LNCaP clone FGC (cell line): Measurements from ENCODE around the gene SEMA3B.

Experiments used
- DNase-seq: peaks from one replicate; pipeline ENCODE4 v3.0.0-alpha.2; 2011; ENCODE audit warnings: low read depth
- H3K4me3 ChIP-seq: 2 replicates; pipeline ENCODE4 v1.5.1; 2011; ENCODE audit warnings: mild to moderate bottlenecking, low read depth, low read length, control low read depth
- CTCF ChIP-seq: IDR thresholded peaks from 2 replicates; pipeline ENCODE4 v1.5.1; 2012; ENCODE audit warnings: mild to moderate bottlenecking; ENCODE audit not compliant: control insufficient read depth, insufficient read depth; ENCODE audit errors: extremely low read depth

The SEMA3B gene

GRCh38 chr3:50231581-50231980 is 37.4 kb upstream of the SEMA3B start:
- H3K4me3 ChIP-seq = no peak overlapping the region
- no peak for DNase-seq
- no peak for TF ChIP-seq CTCF

DNA sequence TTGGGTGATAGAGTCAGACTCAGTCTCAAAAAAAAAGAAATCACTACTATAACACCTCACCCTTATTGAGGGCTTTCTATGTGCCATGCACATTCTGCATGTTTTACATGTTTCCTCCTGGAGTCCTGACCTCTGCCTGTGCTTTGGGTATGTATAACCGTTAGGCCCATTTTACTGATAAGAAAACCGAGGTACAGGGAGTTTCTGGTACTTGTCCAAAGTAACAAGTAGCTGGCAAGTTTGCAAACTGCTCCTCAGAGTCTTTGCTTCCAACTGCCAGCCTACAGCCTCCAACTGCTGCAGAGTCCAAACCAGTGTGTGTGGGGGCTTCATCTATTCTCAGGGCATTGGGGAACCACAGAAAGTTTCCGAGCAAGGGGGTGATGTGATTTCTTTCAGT is 36.6 kb upstream of the SEMA3B start:
- DNase-seq = no peak
- no peak for TF ChIP-seq CTCF
- H3K4me3 ChIP-seq = no peak overlapping the region

GRCh38 chr3:50233176-50233575 is 35.8 kb upstream of the SEMA3B start:
- no peak overlapping the region for H3K4me3 ChIP-seq
- no peak for TF ChIP-seq CTCF
- no peak for DNase-seq

DNA sequence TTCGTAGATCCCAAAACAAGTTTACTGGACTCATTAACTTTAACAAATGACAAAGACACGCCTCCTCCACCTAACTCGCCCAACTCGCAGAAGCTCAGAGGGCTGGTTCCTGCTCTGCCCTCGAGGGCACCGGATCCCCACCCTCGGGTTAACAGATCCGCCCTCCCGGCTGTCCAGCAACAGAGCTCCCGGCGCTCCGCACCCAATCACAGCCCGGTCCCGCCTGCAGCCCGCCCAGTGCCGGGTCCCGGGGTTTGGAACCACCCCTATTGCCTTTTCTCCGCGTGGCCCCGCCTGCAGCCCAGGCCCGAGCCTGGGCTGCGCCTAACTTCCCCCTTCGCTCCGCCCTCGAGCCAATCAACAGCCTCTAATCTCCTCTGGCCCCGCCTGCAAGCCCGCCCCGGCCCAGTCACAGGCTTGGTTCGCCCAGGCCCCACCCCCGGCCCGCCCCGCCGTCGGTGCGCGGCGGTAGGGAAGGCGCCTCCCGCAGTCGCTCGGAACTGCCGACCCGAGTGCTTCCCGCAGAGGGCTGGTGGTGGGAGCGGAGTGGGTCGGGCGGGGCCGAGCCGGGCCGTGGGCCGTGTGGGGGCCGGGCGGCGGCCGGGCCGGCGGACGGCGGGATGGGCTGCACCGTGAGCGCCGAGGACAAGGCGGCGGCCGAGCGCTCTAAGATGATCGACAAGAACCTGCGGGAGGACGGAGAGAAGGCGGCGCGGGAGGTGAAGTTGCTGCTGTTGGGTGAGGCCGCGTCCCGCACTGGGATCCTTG is 33.0 kb upstream of the SEMA3B start, which contains the start of gene GNAI2:
Gene GNAI2 (plus strand): TSS at position 489 of the 768 bp plus-strand sequence. CDS start 132 bp downstream, at position 621.
- DNase-seq = peak; percentile 97
- no peak for TF ChIP-seq CTCF
- peak within 1 kb of the TSS; percentile 68 for H3K4me3 ChIP-seq

GRCh38 chr3:50236484-50237132 is 32.3 kb upstream of the SEMA3B start:
- TF ChIP-seq CTCF = no peak
- H3K4me3 ChIP-seq = peak overlapping the region; percentile 68
- DNase-seq = no peak

- DNase-seq = no peak
- TF ChIP-seq CTCF = no peak
- H3K4me3 ChIP-seq = no peak overlapping the region
Measured at GRCh38 chr3:50237133-50237651, 31.8 kb upstream of the SEMA3B start.
